ENCODE measurements around the gene IER5L.

DNA sequence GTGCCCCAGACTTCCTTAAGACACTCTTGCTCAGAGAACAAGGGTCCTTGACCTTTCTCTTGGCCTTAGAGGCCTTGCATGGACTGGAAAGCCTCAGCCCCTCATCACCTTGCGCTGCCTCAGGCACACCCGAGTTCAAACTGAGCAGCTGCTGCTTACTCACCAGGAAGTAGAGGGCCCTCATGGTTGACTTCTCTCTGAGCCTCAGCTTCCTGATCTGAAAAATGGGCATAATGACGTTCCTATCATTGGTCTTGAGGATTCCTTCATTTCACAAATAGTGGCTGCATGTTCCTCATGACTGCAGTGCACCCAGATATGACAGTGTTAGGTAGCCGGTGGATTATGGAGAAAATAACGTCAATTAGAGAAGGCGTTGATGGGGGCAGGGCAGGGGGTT is 28.6 kb downstream of the IER5L start:
- TF ChIP-seq, protein P1, sequence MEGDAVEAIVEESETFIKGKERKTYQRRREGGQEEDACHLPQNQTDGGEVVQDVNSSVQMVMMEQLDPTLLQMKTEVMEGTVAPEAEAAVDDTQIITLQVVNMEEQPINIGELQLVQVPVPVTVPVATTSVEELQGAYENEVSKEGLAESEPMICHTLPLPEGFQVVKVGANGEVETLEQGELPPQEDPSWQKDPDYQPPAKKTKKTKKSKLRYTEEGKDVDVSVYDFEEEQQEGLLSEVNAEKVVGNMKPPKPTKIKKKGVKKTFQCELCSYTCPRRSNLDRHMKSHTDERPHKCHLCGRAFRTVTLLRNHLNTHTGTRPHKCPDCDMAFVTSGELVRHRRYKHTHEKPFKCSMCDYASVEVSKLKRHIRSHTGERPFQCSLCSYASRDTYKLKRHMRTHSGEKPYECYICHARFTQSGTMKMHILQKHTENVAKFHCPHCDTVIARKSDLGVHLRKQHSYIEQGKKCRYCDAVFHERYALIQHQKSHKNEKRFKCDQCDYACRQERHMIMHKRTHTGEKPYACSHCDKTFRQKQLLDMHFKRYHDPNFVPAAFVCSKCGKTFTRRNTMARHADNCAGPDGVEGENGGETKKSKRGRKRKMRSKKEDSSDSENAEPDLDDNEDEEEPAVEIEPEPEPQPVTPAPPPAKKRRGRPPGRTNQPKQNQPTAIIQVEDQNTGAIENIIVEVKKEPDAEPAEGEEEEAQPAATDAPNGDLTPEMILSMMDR (IDR thresholded peaks at IDR 0.05) = no peak
- TF ChIP-seq POLR2A (IDR thresholded peaks at IDR 0.05) = no peak

Measured in tibial nerve (tissue), 3 donors.